Measurements from ENCODE around the gene GNG14.

DNA sequence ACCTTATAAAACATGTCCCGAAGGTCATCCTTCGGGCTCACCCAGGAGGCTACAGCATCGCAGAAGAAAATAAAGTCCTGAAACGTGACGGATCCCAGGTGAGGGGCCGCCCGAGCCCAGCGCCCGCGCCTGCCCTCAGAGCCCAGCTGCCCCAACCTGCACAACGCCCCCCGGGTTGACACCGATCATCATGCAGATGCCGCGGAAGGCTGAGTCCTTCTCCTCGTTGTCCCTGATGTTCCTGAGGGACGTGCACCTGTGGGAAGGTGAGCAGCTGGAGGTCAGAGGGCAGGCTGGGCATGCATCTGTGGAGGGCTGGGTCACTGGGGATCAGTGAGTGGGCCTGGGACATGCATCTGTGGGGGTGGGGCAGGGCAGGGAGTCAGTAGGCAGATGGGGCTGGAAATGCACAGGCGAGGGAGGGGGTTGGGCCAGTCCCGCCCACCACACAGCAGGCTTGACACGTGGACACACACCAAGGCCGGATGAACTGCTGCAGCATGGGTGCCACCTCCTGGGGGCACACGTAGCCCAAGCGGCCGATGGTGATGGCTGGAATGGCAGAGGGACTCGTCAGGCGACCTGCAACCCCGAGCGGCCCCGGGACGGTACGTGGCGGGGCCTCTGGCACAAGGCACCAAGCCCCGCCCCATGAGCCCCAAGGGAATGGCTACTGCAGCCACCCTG, 13.9 kb downstream of the GNG14 start:
- TF ChIP-seq POLR2A (IDR thresholded peaks at IDR 0.05; ENCODE audit: low read depth, low read length) (no peak), RAD21 (IDR thresholded peaks at IDR 0.05; ENCODE audit: low read length) (no peak), MAFK (IDR thresholded peaks at IDR 0.05; ENCODE audit: low read depth, low read length) (no peak), BHLHE40 (IDR thresholded peaks at IDR 0.05; ENCODE audit: low read depth, low read length) (no peak), FOS (IDR thresholded peaks at IDR 0.05; ENCODE audit: low read depth, low read length) (no peak), RCOR1 (IDR thresholded peaks at IDR 0.05; ENCODE audit: insufficient replicate concordance, low read length) (no peak)
- TF ChIP-seq, protein P1, sequence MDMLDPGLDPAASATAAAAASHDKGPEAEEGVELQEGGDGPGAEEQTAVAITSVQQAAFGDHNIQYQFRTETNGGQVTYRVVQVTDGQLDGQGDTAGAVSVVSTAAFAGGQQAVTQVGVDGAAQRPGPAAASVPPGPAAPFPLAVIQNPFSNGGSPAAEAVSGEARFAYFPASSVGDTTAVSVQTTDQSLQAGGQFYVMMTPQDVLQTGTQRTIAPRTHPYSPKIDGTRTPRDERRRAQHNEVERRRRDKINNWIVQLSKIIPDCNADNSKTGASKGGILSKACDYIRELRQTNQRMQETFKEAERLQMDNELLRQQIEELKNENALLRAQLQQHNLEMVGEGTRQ (IDR thresholded peaks at IDR 0.05; ENCODE audit: low read depth, low read length), result no peak
- TF ChIP-seq, protein P2, sequence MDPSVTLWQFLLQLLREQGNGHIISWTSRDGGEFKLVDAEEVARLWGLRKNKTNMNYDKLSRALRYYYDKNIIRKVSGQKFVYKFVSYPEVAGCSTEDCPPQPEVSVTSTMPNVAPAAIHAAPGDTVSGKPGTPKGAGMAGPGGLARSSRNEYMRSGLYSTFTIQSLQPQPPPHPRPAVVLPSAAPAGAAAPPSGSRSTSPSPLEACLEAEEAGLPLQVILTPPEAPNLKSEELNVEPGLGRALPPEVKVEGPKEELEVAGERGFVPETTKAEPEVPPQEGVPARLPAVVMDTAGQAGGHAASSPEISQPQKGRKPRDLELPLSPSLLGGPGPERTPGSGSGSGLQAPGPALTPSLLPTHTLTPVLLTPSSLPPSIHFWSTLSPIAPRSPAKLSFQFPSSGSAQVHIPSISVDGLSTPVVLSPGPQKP (IDR thresholded peaks at IDR 0.05; ENCODE audit: borderline replicate concordance, low read depth, low read length), result no peak
- TF ChIP-seq, protein P3, sequence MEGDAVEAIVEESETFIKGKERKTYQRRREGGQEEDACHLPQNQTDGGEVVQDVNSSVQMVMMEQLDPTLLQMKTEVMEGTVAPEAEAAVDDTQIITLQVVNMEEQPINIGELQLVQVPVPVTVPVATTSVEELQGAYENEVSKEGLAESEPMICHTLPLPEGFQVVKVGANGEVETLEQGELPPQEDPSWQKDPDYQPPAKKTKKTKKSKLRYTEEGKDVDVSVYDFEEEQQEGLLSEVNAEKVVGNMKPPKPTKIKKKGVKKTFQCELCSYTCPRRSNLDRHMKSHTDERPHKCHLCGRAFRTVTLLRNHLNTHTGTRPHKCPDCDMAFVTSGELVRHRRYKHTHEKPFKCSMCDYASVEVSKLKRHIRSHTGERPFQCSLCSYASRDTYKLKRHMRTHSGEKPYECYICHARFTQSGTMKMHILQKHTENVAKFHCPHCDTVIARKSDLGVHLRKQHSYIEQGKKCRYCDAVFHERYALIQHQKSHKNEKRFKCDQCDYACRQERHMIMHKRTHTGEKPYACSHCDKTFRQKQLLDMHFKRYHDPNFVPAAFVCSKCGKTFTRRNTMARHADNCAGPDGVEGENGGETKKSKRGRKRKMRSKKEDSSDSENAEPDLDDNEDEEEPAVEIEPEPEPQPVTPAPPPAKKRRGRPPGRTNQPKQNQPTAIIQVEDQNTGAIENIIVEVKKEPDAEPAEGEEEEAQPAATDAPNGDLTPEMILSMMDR (conservative IDR thresholded peaks at IDR 0.05; ENCODE audit: low read depth, low read length), result no peak

Data from IMR-90 (cell line).